Left ventricle myocardium inferior (tissue), 1 donor: ENCODE results near the gene INTS11. TPM values are rescaled to one million over a fixed set of nuclear protein-coding genes. Genes with fewer than 3 reads are reported as not detected.

Experiments used
- DNase-seq: peaks from one replicate; pipeline ENCODE4 v3.0.0-alpha.2; 2020
- H3K27ac ChIP-seq: fragments of 200-600 bp; replicated peaks from 2 replicates; pipeline ENCODE4 v1.8.0; 2021
- H3K27me3 ChIP-seq: fragments of 200-600 bp; 2 replicates; pipeline ENCODE4 v1.8.0; 2021; ENCODE audit warnings: low read depth
- H3K36me3 ChIP-seq: fragments of 200-600 bp; 2 replicates; pipeline ENCODE4 v1.8.0; 2021
- H3K4me1 ChIP-seq: fragments of 200-600 bp; 2 replicates; pipeline ENCODE4 v1.8.0; 2021
- H3K4me3 ChIP-seq: fragments of 200-600 bp; 2 replicates; pipeline ENCODE4 v1.8.0; 2021; ENCODE audit warnings: mild to moderate bottlenecking, moderate library complexity
- H3K9me3 ChIP-seq: fragments of 200-600 bp; replicated peaks from 2 replicates; pipeline ENCODE4 v1.8.0; 2021
- CTCF ChIP-seq: fragments of 200-600 bp; IDR thresholded peaks from 2 replicates; pipeline ENCODE4 v1.8.0; 2021; ENCODE audit warnings: antibody characterized with exemption, mild to moderate bottlenecking, borderline replicate concordance
- intact Hi-C: fragments of 100-400 bp; cut with micrococcal nuclease; formaldehyde crosslinking; loops from one replicate; pipeline ENCODE4 v1.11.0; 2022
- total RNA-seq: library from RNA; stranded (reverse); fragmentation: NEBNext Ultra II Directional; extraction: Animal tissue kit (Norgen Biotek cat#: 25700); gene quantifications from one replicate; pipeline ENCODE4 v1.2.1, GENCODE V29; 2021
- donor health status: DM: no; HTN: yes; CAD: no; lungs with severe emphysema.

INTS11 gene
- total RNA-seq, 1 donor from 2014 or later = 70.1 TPM

GRCh38 chr1:1310109-1310385, 14.4 kb downstream of the INTS11 start:
- intact Hi-C loops = no loop called here
- peaks cover 53% of the 10 kb centered on the region for H3K36me3 ChIP-seq

GRCh38 chr1:1309251-1310108, 15.0 kb downstream of the INTS11 start:
- peak overlapping the region; percentile 99 for H3K27ac ChIP-seq
- intact Hi-C loops = no loop called here
- H3K4me1 ChIP-seq = peaks cover 46% of the 10 kb centered on the region
- H3K9me3 ChIP-seq = no peaks in the 10 kb centered on the region
- DNase-seq = no peak
- no peak for TF ChIP-seq CTCF
- H3K27me3 ChIP-seq = no peaks in the 10 kb centered on the region
- peak overlapping the region; percentile 81 for H3K4me3 ChIP-seq
- peaks cover 48% of the 10 kb centered on the region for H3K36me3 ChIP-seq

More at GRCh38 chr1:1310109-1310385, 14.4 kb downstream of the INTS11 start:
- no peak for TF ChIP-seq CTCF
- H3K4me3 ChIP-seq = no peak overlapping the region
- H3K27ac ChIP-seq = peak overlapping the region; percentile 99
- H3K4me1 ChIP-seq = peaks cover 40% of the 10 kb centered on the region
- no peaks in the 10 kb centered on the region for H3K9me3 ChIP-seq
- no peaks in the 10 kb centered on the region for H3K27me3 ChIP-seq
- no peak for DNase-seq

- Histone ChIP-seq H3K27me3 (no peaks in the 10 kb centered on the region), H3K27ac (peak overlapping the region; percentile 99), H3K4me3 (peak overlapping the region; percentile 81), H3K4me1 (peaks cover 53% of the 10 kb centered on the region), H3K36me3 (peaks cover 41% of the 10 kb centered on the region), H3K9me3 (no peaks in the 10 kb centered on the region)
- TF ChIP-seq CTCF = no peak
- intact Hi-C loops = no loop called here
- DNase-seq = peak; percentile 36
Measured at GRCh38 chr1:1308756-1309250, 15.7 kb downstream of the INTS11 start.

GRCh38 chr1:1307923-1308755, 16.3 kb downstream of the INTS11 start, which contains the start of the genes ACAP3 and PUSL1:
TSS of gene ACAP3 (minus strand) at chr1:1307930. CDS start at chr1:1307815, 115 bp downstream.
TSS of gene PUSL1 (plus strand) at chr1:1308597. CDS start at chr1:1308644, 47 bp downstream.
- TF ChIP-seq CTCF = peak; percentile 16
- H3K9me3 ChIP-seq = no peaks in the 10 kb centered on the region
- peaks cover 59% of the 10 kb centered on the region for H3K4me1 ChIP-seq
- peaks cover 34% of the 10 kb centered on the region for H3K36me3 ChIP-seq
- peak within 1 kb of the TSS; percentile 99 for H3K27ac ChIP-seq
- DNase-seq = peak; percentile 92
- H3K27me3 ChIP-seq = no peaks in the 10 kb centered on the region
- peak within 1 kb of the TSS; percentile 81 for H3K4me3 ChIP-seq
- intact Hi-C loops = no loop called here

- intact Hi-C loops = no loop called here
- H3K4me1 ChIP-seq = peaks cover 61% of the 10 kb centered on the region
- peak; percentile 60 for DNase-seq
Measured at GRCh38 chr1:1307261-1307922, 17.1 kb downstream of the INTS11 start.

More at GRCh38 chr1:1307261-1307922, 17.1 kb downstream of the INTS11 start:
- Histone ChIP-seq H3K36me3 (peaks cover 27% of the 10 kb centered on the region), H3K27ac (peak overlapping the region; percentile 99), H3K9me3 (no peaks in the 10 kb centered on the region), H3K27me3 (no peaks in the 10 kb centered on the region), H3K4me3 (peak overlapping the region; percentile 81)
- TF ChIP-seq CTCF = no peak
